Heart left ventricle (tissue), 13 donors: Measurements from ENCODE around the gene ARHGAP18.

Source experiments
- POLR2A ChIP-seq, 2 donors: fragments of 450-650 bp; IDR thresholded peaks; one replicate each; pipeline ENCODE4 v1.6.1; 2017; ENCODE audit warnings: antibody characterized with exemption in 2 of 2, mild to moderate bottlenecking in 2 of 2, moderate library complexity in 2 of 2
- TF ChIP-seq, protein P1 (sequence below), 12 donors: fragments of 200-600 bp; sonication (generic) in 4 of 12; IDR thresholded peaks; one replicate each; pipeline versions ENCODE4 v1.5.0 to v1.8.0; 2018 to 2022; ENCODE audit warnings: antibody characterized with exemption in 12 of 12, mild to moderate bottlenecking in 5 of 12
- donor health status: ischemic (EF 13 %, LVEDD 7.1; RV severe dilation, severe dysfunction).
- donor health status: DM: no; HTN: yes; CAD: no.
- donor health status: DM: no; HTN: no; CAD: no.
- donor health status: ischemic (EF 25% LVEDD 6.9; RV normal size, moderate dysfunction).
- donor health status: ischemic (EF 25% LVEDD 5.7; RV mildly dilated, moderate dysfunction).
- donor health status: ischemic (EF 35%, LVEDD 5.7; RV mildly dilated, moderate dysfunction).
- donor health status: nonischemic (EF 11% LVEDD 7.7; RV severe dilation, severe dysfunction).
- donor health status: DM: yes; HTN: yes; CAD: no.
- donor health status: PGD.
- donor health status: ischemic (EF 29% LVEDD 5.4; RV normal size, mild dysfunction).
- donor health status: nonischemic (EF 23%, LVEDD 6.1; RV moderate dilation, normal function).

DNA sequence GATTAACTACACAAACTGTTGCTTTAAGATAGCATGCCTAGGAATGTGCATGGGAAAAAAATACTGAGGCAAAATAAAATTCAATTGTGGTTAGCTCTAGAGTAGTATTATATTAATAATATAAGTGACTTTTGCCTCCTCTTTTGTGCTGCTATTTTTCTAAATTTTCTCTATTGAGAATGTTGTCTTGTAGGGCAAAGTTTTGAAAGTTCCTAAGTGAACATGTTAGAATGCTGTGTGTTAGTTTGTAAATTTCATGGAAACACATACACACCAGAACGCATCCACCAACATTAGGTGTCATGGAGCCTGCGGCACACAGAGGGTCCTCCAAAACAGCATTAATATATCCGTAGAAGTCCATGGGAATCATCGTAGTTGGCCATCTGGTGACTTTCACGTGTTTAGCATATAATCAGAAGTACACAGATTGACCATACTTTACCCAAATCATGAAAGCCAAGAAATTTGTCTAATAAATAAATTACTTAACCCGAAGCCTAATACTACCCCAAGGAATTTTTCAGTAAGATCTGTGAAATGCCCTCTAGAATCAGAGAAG lies 25.6 kb downstream of the ARHGAP18 start:
- TF ChIP-seq, protein P1, sequence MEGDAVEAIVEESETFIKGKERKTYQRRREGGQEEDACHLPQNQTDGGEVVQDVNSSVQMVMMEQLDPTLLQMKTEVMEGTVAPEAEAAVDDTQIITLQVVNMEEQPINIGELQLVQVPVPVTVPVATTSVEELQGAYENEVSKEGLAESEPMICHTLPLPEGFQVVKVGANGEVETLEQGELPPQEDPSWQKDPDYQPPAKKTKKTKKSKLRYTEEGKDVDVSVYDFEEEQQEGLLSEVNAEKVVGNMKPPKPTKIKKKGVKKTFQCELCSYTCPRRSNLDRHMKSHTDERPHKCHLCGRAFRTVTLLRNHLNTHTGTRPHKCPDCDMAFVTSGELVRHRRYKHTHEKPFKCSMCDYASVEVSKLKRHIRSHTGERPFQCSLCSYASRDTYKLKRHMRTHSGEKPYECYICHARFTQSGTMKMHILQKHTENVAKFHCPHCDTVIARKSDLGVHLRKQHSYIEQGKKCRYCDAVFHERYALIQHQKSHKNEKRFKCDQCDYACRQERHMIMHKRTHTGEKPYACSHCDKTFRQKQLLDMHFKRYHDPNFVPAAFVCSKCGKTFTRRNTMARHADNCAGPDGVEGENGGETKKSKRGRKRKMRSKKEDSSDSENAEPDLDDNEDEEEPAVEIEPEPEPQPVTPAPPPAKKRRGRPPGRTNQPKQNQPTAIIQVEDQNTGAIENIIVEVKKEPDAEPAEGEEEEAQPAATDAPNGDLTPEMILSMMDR (IDR thresholded peaks at IDR 0.05): no peak
- no peak for TF ChIP-seq POLR2A (IDR thresholded peaks at IDR 0.05)
